Gastrocnemius medialis (tissue), 4 donors: Measurements from ENCODE around the gene TXNIP. TPM values are rescaled to one million over a fixed set of nuclear protein-coding genes. Genes with fewer than 3 reads are reported as not detected.
A peak's percentile ranks its signal among the peaks of the same experiment; 100 is the strongest.

ENCODE experiments used
- ATAC-seq, 2 donors: fragments of 150-250 bp; one replicate each; pipeline ENCODE4 v1.9.1; 2016
- DNase-seq, 2 donors: peaks; one replicate each; pipeline ENCODE4 v3.0.0-alpha.2; 2019
- H3K27ac ChIP-seq, 4 donors: fragments of 200-600 bp; sonication (generic); 1 replicate in 1 of 4; 2 replicates in 3 of 4; pipeline ENCODE4 v1.5.1; 2016 to 2018; ENCODE audit warnings: mild to moderate bottlenecking in 2 of 4, moderate library complexity in 1 of 4
- H3K27me3 ChIP-seq, 3 donors: fragments of 200-600 bp; sonication (generic) in 2 of 3; 1 replicate in 1 of 3; 2 replicates in 2 of 3; pipeline versions ENCODE4 v1.5.1 to v1.6.0; 2016 to 2019; ENCODE audit warnings: mild to moderate bottlenecking in 1 of 3, moderate library complexity in 1 of 3
- H3K36me3 ChIP-seq, 2 donors: fragments of 200-600 bp; sonication (generic) in 1 of 2; one replicate each; pipeline ENCODE4 v1.5.1; 2017 to 2018
- H3K4me1 ChIP-seq, 2 donors: fragments of 200-600 bp; sonication (generic) in 1 of 2; one replicate each; pipeline ENCODE4 v1.5.1; 2016 to 2017; ENCODE audit warnings: mild to moderate bottlenecking in 2 of 2
- H3K4me3 ChIP-seq, 4 donors: fragments of 200-600 bp; sonication (generic) in 3 of 4; 1 replicate in 1 of 4; 2 replicates in 3 of 4; pipeline ENCODE4 v1.5.1; 2016 to 2019; ENCODE audit warnings: mild to moderate bottlenecking in 2 of 4
- H3K9me3 ChIP-seq, 3 donors: fragments of 200-600 bp; sonication (generic) in 2 of 3; 1 replicate in 1 of 3; 2 replicates in 2 of 3; pipeline ENCODE4 v1.5.1; 2016 to 2019
- CTCF ChIP-seq, 5 experiments: fragments of 450-650 bp in 3 of 5; fragments of 200-600 bp in 2 of 5; sonication (generic) in 2 of 5; IDR thresholded peaks in 4 of 5; conservative IDR thresholded peaks in 1 of 5; 1 replicate in 4 of 5; 2 replicates in 1 of 5; pipeline ENCODE4 v1.5.1; 2016 to 2019; ENCODE audit warnings: antibody characterized with exemption in 5 of 5, mild to moderate bottlenecking in 3 of 5, moderate library complexity in 3 of 5
- POLR2A ChIP-seq, 2 donors: fragments of 450-650 bp; IDR thresholded peaks; one replicate each; pipeline ENCODE4 v1.6.1; 2017; ENCODE audit warnings: antibody characterized with exemption in 2 of 2, mild to moderate bottlenecking in 2 of 2, moderate library complexity in 2 of 2
- in situ Hi-C, 4 donors: fragments of 200-750 bp; cut with MboI; loops; one replicate each; pipeline versions ENCODE4 v1.15.0 to v1.8.0; 2017; ENCODE audit warnings: low sequenced_read_pairs in 4 of 4
- intact Hi-C: fragments of 100-400 bp; cut with DNase I; formaldehyde crosslinking; loops from one replicate; pipeline ENCODE4 v1.15.1; 2023; ENCODE audit warnings: low total_unique reads
- total RNA-seq, 4 donors: library from RNA; depleted of rRNA; stranded (reverse); fragments of >200 nt; gene quantifications; one replicate each; pipeline versions ENCODE4 v1.1.0 to v1.2.3, GENCODE V29; 2016

The TXNIP gene
- total RNA-seq, 4 donors from 2014 or later, result 1,815 to 2,839 (median 2,202) TPM

GRCh38 chr1:145978854-145979745, 17.3 kb downstream of the TXNIP start:
- in situ Hi-C loops, result loop anchor here (5.0 kb wide), 1 partner anchor 33 kb away; no protein-coding TSS in a partner anchor
- peak; percentile 75 to 76 for ATAC-seq
- Histone ChIP-seq H3K4me3 (peak overlapping the region; percentile 36 to 47 (median 38)), H3K36me3 (no peaks in the 10 kb centered on the region), H3K27ac (peak overlapping the region; percentile 95 to 99 (median 98)), H3K27me3 (no peaks in the 10 kb centered on the region), H3K9me3 (no peaks in the 10 kb centered on the region), H3K4me1 (peaks cover 61 to 62% of the 10 kb centered on the region in 2 donors)
- peak; percentile 98 to 99 for DNase-seq
- TF ChIP-seq CTCF (IDR thresholded peaks at IDR 0.05 in 4 of 5, conservative IDR thresholded peaks at IDR 0.05 in 1 of 5) (peak in 4 of 5 experiments; percentile 29 to 42 (median 31)), POLR2A (IDR thresholded peaks at IDR 0.05) (peak in 1 of 2 donors; percentile 91)
- intact Hi-C loops, result loop anchor here (1.0 to 2.0 kb wide), 3 partner anchors 14 to 28 kb away; partner anchors contain the start of genes ANKRD34A and POLR3GL

GRCh38 chr1:145978471-145978853, 17.9 kb downstream of the TXNIP start:
- Histone ChIP-seq H3K9me3 (no peaks in the 10 kb centered on the region), H3K27ac (peak overlapping the region; percentile 95 to 99 (median 98)), H3K27me3 (no peaks in the 10 kb centered on the region), H3K4me3 (peak overlapping the region; percentile 27 to 47 (median 35)), H3K4me1 (peaks cover 55% of the 10 kb centered on the region in 2 donors), H3K36me3 (no peaks in the 10 kb centered on the region)
- intact Hi-C loops, result loop anchor here (2.0 kb wide), 1 partner anchor 14 kb away; the partner anchor contains the start of genes ANKRD34A and POLR3GL
- TF ChIP-seq CTCF (IDR thresholded peaks at IDR 0.05 in 4 of 5, conservative IDR thresholded peaks at IDR 0.05 in 1 of 5) (no peak), POLR2A (IDR thresholded peaks at IDR 0.05) (no peak)
- in situ Hi-C loops, result loop anchor here (5.0 kb wide), 1 partner anchor 34 kb away; no protein-coding TSS in a partner anchor
- ATAC-seq (no peak), DNase-seq (no peak)

- no peaks in the 10 kb centered on the region for H3K9me3 ChIP-seq
- DNase-seq (peak; percentile 78 to 85), ATAC-seq (peak; percentile 33 to 36)
- H3K4me3 ChIP-seq, result peak overlapping the region; percentile 19 to 47 (median 35)
- H3K4me1 ChIP-seq, result peaks cover 49 to 50% of the 10 kb centered on the region in 2 donors
- no peaks in the 10 kb centered on the region for H3K27me3 ChIP-seq
- H3K36me3 ChIP-seq, result no peaks in the 10 kb centered on the region
- no peak for TF ChIP-seq POLR2A (IDR thresholded peaks at IDR 0.05)
- peak; percentile 84 to 95 (median 92) for TF ChIP-seq CTCF (IDR thresholded peaks at IDR 0.05 in 4 of 5, conservative IDR thresholded peaks at IDR 0.05 in 1 of 5)
- H3K27ac ChIP-seq, result peak overlapping the region; percentile 95 to 99 (median 98)
- in situ Hi-C loops (loop anchor here (5.0 kb wide), 1 partner anchor 35 kb away; no protein-coding TSS in a partner anchor), intact Hi-C loops (loop anchor here (1.0 to 2.0 kb wide), 2 partner anchors 13 to 36 kb away; partner anchors contain the start of genes ANKRD34A and POLR3GL)
These were observed 18.6 kb downstream of the TXNIP start for GRCh38 chr1:145977486-145978470.

GRCh38 chr1:145977016-145977415, 19.4 kb downstream of the TXNIP start:
- no peaks in the 10 kb centered on the region for H3K9me3 ChIP-seq
- H3K4me3 ChIP-seq, result no peak overlapping the region
- H3K27ac ChIP-seq, result peak overlapping the region; percentile 95 to 99 (median 98)
- ATAC-seq, result no peak
- H3K27me3 ChIP-seq, result no peaks in the 10 kb centered on the region
- no peaks in the 10 kb centered on the region for H3K36me3 ChIP-seq
- H3K4me1 ChIP-seq, result peaks cover 42% of the 10 kb centered on the region in 2 donors
- TF ChIP-seq CTCF (IDR thresholded peaks at IDR 0.05 in 4 of 5, conservative IDR thresholded peaks at IDR 0.05 in 1 of 5) (no peak), POLR2A (IDR thresholded peaks at IDR 0.05) (no peak)
- intact Hi-C loops, result loop anchor here (1.0 kb wide), 1 partner anchor 36 kb away; no protein-coding TSS in a partner anchor
- in situ Hi-C loops, result loop anchor here (5.0 kb wide), 1 partner anchor 35 kb away; no protein-coding TSS in a partner anchor
- no peak for DNase-seq
